GM23338 (cell line): ENCODE results near the gene CRYZL1.

ENCODE experiments used
- EZH2 ChIP-seq: fragments of 200-600 bp; sonication (generic); IDR thresholded peaks from one replicate; pipeline ENCODE4 v1.8.0; 2017; ENCODE audit warnings: antibody characterized with exemption, mild to moderate bottlenecking, low read depth; ENCODE audit not compliant: unreplicated experiment
- EZH2phosphoT487 ChIP-seq: fragments of 200-600 bp; sonication (generic); IDR thresholded peaks from one replicate; pipeline ENCODE4 v1.8.1; 2018; ENCODE audit warnings: antibody characterized with exemption; ENCODE audit not compliant: unreplicated experiment
- NANOG ChIP-seq: IDR thresholded peaks from 2 replicates; pipeline ENCODE4 v1.6.1; 2016; ENCODE audit warnings: antibody characterized with exemption, borderline replicate concordance
- POLR2AphosphoS5 ChIP-seq: IDR thresholded peaks from 2 replicates; pipeline ENCODE4 v1.6.1; 2016; ENCODE audit warnings: antibody characterized with exemption, low read depth
- STAT1 ChIP-seq: IDR thresholded peaks from one replicate; pipeline ENCODE4 v1.6.1; 2016; ENCODE audit warnings: antibody characterized with exemption; ENCODE audit not compliant: unreplicated experiment
- TF ChIP-seq, protein P1 (sequence below), 2 experiments: fragments of 200-600 bp in 1 of 2; sonication (generic) in 1 of 2; conservative IDR thresholded peaks; 2 replicates each; pipeline versions ENCODE4 v1.5.1 to v1.6.1; 2016 to 2017; ENCODE audit warnings: antibody characterized with exemption in 2 of 2, low read depth in 2 of 2, mild to moderate bottlenecking in 2 of 2, moderate library complexity in 1 of 2
- TF ChIP-seq, protein P2 (sequence below): IDR thresholded peaks from one replicate; pipeline ENCODE4 v1.6.1; 2018; ENCODE audit warnings: antibody characterized with exemption; ENCODE audit not compliant: unreplicated experiment
- TF ChIP-seq, protein P3 (sequence below): IDR thresholded peaks from 2 replicates; pipeline ENCODE4 v1.6.1; 2016; ENCODE audit warnings: antibody characterized with exemption
- TF ChIP-seq, protein P4 (sequence below): fragments of 250-450 bp; sonication (Bioruptor Pico); IDR thresholded peaks from 2 replicates; pipeline ENCODE4 v1.5.0; 2020; ENCODE audit warnings: mild to moderate bottlenecking, moderate library complexity

DNA sequence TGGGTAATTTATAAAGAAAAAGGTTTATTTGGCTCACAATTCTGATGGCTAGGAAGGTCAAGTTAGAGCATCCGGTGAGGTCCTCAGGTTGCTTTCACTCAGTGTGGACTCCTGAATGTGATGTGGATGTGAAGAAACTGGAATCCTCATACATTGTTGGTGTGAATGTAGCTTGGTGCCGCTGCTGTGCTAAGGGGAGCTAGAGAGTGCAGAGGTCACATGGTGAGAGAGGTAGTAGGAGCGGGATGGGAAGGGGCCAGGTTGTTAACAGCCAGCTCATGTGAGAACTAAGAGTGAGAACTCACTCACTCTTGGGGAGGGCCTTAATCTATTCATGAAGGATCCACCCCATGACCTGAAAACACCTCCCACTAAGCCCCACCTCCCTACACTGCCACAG lies 22.6 kb upstream of the CRYZL1 start:
- TF ChIP-seq, protein P1, sequence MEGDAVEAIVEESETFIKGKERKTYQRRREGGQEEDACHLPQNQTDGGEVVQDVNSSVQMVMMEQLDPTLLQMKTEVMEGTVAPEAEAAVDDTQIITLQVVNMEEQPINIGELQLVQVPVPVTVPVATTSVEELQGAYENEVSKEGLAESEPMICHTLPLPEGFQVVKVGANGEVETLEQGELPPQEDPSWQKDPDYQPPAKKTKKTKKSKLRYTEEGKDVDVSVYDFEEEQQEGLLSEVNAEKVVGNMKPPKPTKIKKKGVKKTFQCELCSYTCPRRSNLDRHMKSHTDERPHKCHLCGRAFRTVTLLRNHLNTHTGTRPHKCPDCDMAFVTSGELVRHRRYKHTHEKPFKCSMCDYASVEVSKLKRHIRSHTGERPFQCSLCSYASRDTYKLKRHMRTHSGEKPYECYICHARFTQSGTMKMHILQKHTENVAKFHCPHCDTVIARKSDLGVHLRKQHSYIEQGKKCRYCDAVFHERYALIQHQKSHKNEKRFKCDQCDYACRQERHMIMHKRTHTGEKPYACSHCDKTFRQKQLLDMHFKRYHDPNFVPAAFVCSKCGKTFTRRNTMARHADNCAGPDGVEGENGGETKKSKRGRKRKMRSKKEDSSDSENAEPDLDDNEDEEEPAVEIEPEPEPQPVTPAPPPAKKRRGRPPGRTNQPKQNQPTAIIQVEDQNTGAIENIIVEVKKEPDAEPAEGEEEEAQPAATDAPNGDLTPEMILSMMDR (conservative IDR thresholded peaks at IDR 0.05; ENCODE audit: low read depth in 2 of 2) = no peak
- TF ChIP-seq POLR2AphosphoS5 (no peak), NANOG (no peak), EZH2 (no peak), STAT1 (no peak), EZH2phosphoT487 (no peak)
- TF ChIP-seq, protein P2, sequence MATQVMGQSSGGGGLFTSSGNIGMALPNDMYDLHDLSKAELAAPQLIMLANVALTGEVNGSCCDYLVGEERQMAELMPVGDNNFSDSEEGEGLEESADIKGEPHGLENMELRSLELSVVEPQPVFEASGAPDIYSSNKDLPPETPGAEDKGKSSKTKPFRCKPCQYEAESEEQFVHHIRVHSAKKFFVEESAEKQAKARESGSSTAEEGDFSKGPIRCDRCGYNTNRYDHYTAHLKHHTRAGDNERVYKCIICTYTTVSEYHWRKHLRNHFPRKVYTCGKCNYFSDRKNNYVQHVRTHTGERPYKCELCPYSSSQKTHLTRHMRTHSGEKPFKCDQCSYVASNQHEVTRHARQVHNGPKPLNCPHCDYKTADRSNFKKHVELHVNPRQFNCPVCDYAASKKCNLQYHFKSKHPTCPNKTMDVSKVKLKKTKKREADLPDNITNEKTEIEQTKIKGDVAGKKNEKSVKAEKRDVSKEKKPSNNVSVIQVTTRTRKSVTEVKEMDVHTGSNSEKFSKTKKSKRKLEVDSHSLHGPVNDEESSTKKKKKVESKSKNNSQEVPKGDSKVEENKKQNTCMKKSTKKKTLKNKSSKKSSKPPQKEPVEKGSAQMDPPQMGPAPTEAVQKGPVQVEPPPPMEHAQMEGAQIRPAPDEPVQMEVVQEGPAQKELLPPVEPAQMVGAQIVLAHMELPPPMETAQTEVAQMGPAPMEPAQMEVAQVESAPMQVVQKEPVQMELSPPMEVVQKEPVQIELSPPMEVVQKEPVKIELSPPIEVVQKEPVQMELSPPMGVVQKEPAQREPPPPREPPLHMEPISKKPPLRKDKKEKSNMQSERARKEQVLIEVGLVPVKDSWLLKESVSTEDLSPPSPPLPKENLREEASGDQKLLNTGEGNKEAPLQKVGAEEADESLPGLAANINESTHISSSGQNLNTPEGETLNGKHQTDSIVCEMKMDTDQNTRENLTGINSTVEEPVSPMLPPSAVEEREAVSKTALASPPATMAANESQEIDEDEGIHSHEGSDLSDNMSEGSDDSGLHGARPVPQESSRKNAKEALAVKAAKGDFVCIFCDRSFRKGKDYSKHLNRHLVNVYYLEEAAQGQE = no peak
- TF ChIP-seq, protein P3, sequence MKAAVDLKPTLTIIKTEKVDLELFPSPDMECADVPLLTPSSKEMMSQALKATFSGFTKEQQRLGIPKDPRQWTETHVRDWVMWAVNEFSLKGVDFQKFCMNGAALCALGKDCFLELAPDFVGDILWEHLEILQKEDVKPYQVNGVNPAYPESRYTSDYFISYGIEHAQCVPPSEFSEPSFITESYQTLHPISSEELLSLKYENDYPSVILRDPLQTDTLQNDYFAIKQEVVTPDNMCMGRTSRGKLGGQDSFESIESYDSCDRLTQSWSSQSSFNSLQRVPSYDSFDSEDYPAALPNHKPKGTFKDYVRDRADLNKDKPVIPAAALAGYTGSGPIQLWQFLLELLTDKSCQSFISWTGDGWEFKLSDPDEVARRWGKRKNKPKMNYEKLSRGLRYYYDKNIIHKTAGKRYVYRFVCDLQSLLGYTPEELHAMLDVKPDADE = no peak
- TF ChIP-seq, protein P4, sequence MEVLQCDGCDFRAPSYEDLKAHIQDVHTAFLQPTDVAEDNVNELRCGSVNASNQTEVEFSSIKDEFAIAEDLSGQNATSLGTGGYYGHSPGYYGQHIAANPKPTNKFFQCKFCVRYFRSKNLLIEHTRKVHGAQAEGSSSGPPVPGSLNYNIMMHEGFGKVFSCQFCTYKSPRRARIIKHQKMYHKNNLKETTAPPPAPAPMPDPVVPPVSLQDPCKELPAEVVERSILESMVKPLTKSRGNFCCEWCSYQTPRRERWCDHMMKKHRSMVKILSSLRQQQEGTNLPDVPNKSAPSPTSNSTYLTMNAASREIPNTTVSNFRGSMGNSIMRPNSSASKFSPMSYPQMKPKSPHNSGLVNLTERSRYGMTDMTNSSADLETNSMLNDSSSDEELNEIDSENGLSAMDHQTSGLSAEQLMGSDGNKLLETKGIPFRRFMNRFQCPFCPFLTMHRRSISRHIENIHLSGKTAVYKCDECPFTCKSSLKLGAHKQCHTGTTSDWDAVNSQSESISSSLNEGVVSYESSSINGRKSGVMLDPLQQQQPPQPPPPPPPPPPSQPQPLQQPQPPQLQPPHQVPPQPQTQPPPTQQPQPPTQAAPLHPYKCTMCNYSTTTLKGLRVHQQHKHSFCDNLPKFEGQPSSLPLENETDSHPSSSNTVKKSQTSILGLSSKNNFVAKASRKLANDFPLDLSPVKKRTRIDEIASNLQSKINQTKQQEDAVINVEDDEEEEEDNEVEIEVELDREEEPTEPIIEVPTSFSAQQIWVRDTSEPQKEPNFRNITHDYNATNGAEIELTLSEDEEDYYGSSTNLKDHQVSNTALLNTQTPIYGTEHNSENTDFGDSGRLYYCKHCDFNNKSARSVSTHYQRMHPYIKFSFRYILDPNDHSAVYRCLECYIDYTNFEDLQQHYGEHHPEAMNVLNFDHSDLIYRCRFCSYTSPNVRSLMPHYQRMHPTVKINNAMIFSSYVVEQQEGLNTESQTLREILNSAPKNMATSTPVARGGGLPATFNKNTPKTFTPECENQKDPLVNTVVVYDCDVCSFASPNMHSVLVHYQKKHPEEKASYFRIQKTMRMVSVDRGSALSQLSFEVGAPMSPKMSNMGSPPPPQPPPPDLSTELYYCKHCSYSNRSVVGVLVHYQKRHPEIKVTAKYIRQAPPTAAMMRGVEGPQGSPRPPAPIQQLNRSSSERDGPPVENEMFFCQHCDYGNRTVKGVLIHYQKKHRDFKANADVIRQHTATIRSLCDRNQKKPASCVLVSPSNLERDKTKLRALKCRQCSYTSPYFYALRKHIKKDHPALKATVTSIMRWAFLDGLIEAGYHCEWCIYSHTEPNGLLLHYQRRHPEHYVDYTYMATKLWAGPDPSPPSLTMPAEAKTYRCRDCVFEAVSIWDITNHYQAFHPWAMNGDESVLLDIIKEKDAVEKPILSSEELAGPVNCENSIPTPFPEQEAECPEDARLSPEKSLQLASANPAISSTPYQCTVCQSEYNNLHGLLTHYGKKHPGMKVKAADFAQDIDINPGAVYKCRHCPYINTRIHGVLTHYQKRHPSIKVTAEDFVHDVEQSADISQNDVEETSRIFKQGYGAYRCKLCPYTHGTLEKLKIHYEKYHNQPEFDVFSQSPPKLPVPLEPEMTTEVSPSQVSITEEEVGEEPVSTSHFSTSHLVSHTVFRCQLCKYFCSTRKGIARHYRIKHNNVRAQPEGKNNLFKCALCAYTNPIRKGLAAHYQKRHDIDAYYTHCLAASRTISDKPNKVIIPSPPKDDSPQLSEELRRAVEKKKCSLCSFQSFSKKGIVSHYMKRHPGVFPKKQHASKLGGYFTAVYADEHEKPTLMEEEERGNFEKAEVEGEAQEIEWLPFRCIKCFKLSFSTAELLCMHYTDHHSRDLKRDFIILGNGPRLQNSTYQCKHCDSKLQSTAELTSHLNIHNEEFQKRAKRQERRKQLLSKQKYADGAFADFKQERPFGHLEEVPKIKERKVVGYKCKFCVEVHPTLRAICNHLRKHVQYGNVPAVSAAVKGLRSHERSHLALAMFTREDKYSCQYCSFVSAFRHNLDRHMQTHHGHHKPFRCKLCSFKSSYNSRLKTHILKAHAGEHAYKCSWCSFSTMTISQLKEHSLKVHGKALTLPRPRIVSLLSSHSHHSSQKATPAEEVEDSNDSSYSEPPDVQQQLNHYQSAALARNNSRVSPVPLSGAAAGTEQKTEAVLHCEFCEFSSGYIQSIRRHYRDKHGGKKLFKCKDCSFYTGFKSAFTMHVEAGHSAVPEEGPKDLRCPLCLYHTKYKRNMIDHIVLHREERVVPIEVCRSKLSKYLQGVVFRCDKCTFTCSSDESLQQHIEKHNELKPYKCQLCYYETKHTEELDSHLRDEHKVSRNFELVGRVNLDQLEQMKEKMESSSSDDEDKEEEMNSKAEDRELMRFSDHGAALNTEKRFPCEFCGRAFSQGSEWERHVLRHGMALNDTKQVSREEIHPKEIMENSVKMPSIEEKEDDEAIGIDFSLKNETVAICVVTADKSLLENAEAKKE (CRISPR knock-in tag) = no peak
